DOHH2 (cell line): ENCODE results near the gene UBAP2L.

Experiments
- EZH2phosphoT487 ChIP-seq: fragments of 200-600 bp; sonication (generic); IDR thresholded peaks from 2 replicates; pipeline ENCODE4 v1.6.1; 2017; ENCODE audit warnings: borderline replicate concordance, mild to moderate bottlenecking, antibody characterized with exemption, low read length, moderate library complexity, mixed read lengths
- TF ChIP-seq, protein P1 (sequence below): fragments of 200-600 bp; sonication (generic); IDR thresholded peaks from one replicate; pipeline ENCODE4 v1.5.1; 2014; ENCODE audit warnings: antibody characterized with exemption, mild to moderate bottlenecking, low read depth, low read length; ENCODE audit not compliant: poor library complexity, severe bottlenecking

GRCh38 chr1:154272217-154272998 lies 51.7 kb downstream of the UBAP2L start, which contains the start of gene HAX1:
- TF ChIP-seq, protein P1, sequence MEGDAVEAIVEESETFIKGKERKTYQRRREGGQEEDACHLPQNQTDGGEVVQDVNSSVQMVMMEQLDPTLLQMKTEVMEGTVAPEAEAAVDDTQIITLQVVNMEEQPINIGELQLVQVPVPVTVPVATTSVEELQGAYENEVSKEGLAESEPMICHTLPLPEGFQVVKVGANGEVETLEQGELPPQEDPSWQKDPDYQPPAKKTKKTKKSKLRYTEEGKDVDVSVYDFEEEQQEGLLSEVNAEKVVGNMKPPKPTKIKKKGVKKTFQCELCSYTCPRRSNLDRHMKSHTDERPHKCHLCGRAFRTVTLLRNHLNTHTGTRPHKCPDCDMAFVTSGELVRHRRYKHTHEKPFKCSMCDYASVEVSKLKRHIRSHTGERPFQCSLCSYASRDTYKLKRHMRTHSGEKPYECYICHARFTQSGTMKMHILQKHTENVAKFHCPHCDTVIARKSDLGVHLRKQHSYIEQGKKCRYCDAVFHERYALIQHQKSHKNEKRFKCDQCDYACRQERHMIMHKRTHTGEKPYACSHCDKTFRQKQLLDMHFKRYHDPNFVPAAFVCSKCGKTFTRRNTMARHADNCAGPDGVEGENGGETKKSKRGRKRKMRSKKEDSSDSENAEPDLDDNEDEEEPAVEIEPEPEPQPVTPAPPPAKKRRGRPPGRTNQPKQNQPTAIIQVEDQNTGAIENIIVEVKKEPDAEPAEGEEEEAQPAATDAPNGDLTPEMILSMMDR, result peak; percentile 91
- no peak for TF ChIP-seq EZH2phosphoT487
